Measurements from ENCODE around the gene BHLHA15.

The BHLHA15 gene

DNA sequence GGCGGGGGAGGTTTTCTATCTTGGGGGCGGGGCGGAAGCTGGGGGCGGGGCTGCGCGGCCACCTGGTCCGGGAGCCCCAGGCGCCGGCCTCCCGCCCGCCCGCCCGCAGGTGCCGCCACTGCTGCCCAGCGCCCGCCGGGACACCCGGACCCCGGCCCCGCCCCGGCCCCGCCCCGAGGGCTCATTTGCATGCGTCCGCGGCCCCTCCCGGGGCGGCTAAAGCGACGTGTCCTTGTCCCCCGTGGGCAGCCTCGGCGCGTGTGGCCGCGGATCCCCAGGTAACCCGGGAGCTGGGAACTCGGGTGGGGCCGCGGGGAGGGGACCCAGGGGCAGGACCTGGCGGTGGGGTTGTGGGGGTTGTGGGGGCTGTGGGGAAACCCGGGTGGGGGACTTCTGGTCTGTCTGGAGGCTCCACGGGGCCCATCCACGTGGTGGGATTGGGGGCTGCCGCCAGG, at the start of gene BHLHA15:
Gene BHLHA15 (plus strand): TSS at position 219 of the 455 bp plus-strand sequence. CDS start 871 bp downstream, outside the sequence.
- H3K4me3 ChIP-seq (ENCODE audit: low read length) = peak within 1 kb of the TSS; percentile 40
- TF ChIP-seq, protein P1, sequence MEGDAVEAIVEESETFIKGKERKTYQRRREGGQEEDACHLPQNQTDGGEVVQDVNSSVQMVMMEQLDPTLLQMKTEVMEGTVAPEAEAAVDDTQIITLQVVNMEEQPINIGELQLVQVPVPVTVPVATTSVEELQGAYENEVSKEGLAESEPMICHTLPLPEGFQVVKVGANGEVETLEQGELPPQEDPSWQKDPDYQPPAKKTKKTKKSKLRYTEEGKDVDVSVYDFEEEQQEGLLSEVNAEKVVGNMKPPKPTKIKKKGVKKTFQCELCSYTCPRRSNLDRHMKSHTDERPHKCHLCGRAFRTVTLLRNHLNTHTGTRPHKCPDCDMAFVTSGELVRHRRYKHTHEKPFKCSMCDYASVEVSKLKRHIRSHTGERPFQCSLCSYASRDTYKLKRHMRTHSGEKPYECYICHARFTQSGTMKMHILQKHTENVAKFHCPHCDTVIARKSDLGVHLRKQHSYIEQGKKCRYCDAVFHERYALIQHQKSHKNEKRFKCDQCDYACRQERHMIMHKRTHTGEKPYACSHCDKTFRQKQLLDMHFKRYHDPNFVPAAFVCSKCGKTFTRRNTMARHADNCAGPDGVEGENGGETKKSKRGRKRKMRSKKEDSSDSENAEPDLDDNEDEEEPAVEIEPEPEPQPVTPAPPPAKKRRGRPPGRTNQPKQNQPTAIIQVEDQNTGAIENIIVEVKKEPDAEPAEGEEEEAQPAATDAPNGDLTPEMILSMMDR (conservative IDR thresholded peaks at IDR 0.05; ENCODE audit: low read depth, low read length) = no peak
- DNase-seq (ENCODE audit: low read depth) = no peak

DNA sequence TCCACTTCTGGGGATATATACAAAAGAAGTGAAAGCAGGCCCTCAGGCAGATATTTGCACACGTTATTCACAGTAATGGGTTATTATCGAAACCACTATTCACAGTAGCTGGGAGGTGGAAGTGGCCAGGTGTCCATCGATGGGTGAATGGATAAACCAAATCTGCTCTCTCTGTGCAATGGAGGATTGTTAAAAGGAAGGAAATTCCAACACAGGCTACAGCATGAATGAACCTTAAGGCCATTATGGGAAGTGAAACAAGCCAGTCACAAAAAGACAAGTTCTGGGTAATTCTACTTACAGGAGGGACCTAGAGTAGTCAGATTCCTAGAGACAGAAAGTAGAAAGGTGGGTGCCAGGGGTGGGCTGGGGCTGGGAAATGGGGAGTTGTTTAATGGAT, 48.5 kb upstream of the BHLHA15 start:
- no peak for DNase-seq (ENCODE audit: low read depth)
- TF ChIP-seq, protein P1 (conservative IDR thresholded peaks at IDR 0.05; ENCODE audit: low read depth, low read length) = no peak
- no peak overlapping the region for H3K4me3 ChIP-seq (ENCODE audit: low read length)

DNA sequence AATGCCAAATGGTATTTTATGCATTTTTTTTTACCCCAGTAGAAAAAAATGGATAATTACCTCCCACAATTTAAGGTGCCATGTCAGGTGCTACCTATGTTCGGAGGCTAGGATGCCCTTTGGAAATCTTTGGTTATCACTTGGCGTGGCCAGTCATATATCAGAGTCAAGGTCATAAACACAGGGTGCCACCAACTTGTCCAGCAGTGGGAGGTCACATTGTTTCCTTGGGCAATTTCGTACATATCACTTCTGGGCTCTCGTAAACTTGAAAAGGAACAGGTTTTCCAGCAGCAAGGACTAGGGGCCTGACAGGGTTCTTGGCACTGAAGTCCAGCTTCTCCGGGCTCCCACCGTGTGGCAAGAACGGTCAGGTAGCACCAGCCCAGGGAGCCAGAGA, 48.0 kb upstream of the BHLHA15 start:
- H3K4me3 ChIP-seq (ENCODE audit: low read length) = no peak overlapping the region
- DNase-seq (ENCODE audit: low read depth) = no peak
- TF ChIP-seq, protein P1 (conservative IDR thresholded peaks at IDR 0.05; ENCODE audit: low read depth, low read length) = no peak

DNA sequence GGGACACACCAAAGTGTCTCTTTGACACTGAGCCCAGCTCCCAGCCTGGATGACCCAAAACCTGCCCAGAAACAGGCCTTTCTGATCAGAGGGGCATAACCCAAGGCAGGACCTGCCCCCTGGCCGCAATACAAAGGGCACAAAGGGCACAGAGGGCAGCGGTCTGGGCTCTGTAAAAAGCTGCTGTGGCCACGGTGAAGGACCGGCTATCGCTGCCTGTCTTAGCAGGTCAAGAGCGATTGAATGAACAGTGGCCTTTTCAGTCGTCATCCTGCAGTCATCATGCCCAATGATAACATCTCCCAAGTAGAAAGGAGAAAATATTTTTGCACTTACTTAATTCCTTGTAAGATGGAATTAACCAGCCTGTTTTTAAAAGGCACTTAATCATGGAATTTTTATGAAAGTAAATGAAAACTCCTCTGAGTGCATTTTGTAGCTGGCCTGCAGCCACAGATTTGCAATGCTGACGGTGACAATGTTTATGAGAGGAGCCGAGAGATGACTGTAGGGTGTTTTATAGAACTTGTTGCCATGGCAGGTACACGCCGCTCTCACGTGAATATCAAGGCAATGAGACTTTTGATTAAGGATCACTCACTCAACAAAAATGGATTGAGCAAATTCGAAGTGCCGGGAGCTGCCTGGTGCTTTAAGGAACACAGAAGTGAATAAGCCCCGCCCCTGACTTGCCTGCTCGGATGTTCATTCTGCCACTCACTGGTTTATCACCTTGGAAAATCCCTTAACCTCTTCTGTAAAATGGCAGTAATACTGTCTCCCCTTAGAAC, 47.3 kb upstream of the BHLHA15 start:
- TF ChIP-seq, protein P1 (conservative IDR thresholded peaks at IDR 0.05; ENCODE audit: low read depth, low read length) = no peak
- DNase-seq (ENCODE audit: low read depth) = peak; percentile 39
- H3K4me3 ChIP-seq (ENCODE audit: low read length) = peak overlapping the region; percentile 9

DNA sequence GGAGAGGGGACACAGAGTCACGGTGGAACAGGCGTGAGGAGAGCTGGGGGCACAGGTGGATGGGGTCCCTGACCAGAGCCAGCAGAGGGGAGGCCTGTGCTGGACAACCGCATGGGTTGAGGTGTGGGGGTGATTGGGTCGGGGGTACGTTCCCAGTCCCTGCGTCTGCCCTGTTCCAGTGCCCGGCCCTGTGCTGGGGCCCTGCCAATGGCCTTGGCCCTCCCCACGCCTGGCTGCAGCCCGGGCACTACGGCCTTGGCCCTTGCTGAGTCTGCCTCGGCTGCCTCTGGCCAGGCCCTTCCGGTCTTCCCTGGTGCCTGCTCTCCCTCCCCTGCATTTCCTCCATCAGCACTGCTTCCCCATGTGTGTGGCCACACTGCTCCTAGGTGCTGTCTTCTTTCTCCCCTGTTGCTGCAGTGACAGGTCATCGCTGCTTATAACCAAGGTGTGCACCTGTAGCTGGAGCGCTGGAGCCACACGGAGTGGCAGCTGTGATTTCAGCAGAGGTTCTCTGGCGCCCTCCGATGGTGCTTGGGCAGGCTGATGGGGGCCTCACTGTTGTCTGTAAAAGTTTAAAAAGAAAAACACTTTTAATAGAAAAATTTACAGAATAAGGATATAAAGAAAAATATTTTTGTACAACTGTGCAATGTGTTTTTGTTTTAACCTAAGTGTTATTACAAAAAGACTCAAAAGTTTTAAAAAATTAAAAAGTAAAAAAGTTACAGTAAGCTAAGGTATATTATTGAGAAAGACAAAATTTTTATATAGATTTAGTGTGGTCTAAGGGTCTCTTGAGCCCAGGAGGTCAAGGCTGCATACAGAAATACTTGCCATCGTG, 45.2 kb upstream of the BHLHA15 start:
- H3K4me3 ChIP-seq (ENCODE audit: low read length) = no peak overlapping the region
- TF ChIP-seq, protein P1 (conservative IDR thresholded peaks at IDR 0.05; ENCODE audit: low read depth, low read length) = peak; percentile 67
- no peak for DNase-seq (ENCODE audit: low read depth)

DNA sequence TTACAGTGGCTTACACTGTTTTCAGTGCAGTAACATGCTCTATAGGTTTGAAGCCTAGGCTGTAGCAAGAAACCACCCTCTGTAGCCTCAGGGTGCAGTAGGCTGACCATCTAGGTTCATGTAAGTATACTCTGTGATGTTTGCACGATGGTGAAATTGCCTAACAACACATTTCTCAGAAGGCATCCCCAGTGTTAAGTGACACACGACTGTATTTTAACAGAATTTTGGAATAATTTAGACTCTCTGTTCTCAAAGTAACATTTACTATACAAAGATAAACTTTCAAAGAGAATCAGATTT, 44.6 kb upstream of the BHLHA15 start:
- no peak for DNase-seq (ENCODE audit: low read depth)
- TF ChIP-seq, protein P1 (conservative IDR thresholded peaks at IDR 0.05; ENCODE audit: low read depth, low read length) = no peak
- no peak overlapping the region for H3K4me3 ChIP-seq (ENCODE audit: low read length)

All from retinal pigment epithelial cell (primary cell).